Mesenteric fat pad (tissue), 1 donor: Measurements from ENCODE around the gene GUCY2C. TPM values are rescaled to one million over a fixed set of nuclear protein-coding genes. Genes with fewer than 3 reads are reported as not detected.
"Not testable (repeated sequence)": the region's sequence is repeated elsewhere in the genome, so short reads cannot be mapped to it uniquely, and the experiment has no call there.

Experiments
- DNase-seq: peaks from one replicate; pipeline ENCODE4 v3.0.0-alpha.2; 2020; ENCODE audit warnings: low spot score
- total RNA-seq: library from RNA; stranded (reverse); fragmentation: NEBNext Ultra II Directional; extraction: Animal tissue kit (Norgen Biotek cat#: 25700); gene quantifications from one replicate; pipeline ENCODE4 v1.2.1, GENCODE V29; 2021
- donor health status: DM: yes; HTN: yes; CAD: no.

GUCY2C gene
- total RNA-seq, 1 donor from 2014 or later, result not detected

DNA sequence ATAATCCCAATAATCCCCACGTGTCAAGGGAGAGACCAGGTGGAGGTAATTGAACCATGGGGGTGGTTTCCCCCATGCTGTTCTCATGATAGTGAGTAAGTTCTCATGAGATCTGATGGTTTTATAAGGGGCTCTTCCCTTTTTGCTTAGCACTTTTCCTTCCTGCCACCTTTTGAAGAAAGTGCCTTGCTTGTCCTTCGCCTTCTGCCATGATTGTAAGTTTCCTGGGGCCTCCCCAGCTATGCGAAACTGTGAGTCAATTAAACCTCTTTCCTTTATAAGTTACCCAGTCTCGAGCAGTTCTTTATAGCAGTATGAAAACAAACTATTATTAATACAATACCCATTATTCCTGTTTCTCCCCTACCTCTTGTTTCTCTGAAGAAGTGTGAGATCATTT is 14.2 kb downstream of the GUCY2C start:
- DNase-seq, result not testable (repeated sequence)

DNA sequence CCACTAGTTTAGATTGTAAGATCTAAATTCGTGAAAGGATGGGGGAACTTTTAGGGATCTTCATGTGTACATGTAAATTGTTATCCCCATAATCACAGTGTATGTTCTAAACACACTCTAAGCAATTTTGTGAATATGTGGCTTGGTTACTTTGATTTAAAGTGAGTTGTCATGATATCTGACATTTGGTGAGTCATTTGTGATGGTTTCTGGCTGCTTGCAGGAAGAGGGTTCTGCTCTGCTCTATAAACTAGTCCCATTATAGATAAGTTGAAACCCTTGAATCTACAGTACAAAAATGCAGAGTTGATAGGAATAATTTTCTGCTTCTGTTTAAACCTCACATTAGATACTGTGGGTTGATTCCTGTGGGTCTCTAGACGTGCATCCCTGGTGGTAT is 14.8 kb downstream of the GUCY2C start:
- no peak for DNase-seq

- DNase-seq, result no peak
These were observed 15.2 kb downstream of the GUCY2C start for GRCh38 chr12:14681190-14681589.

DNA sequence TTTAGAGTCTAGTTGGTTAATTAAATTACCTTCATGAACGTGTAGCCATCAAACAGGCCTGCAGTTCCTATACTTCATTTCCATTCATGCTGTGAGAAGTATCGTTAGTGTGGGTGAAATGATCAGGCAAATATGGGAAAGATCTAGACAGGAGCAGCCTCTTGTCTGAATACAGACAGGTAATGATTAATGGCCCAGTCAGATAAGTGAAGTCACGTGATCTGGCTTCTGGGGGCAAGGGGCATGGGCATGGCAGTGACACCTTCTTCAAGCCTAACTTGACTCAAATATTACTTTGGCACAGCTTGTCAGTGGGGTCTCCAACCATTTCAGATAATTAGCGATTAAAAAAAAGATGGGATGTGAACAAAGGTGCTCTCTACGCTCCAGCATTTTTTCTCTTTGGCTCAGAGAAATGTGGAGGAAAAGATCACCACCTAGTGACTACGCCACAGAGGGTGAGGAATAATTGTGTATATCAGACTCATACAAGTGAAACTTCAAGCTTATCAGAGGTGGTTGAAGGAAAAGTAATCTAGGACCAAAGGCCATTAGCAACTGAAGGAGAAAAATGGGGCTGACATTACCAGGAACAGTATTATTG is 17.8 kb downstream of the GUCY2C start:
- no peak for DNase-seq

DNA sequence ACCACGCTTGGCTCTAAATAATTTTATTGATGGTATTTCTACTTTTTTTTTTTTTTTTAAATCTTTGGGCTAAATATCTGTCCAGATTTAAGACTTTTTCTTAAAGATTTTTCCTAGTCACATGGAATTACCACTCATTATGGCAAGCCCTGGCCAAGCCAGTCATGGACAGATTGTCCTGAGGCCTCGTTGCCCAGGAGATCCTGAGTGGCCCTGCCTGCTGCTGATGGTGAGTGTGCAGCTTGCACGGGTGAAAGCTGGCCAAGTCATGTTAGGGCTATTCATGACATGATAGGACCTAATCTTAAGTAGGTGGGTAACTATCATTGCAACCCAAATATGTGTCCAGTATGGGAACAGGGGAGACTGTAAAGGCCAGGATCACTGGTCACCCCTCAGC is 27.8 kb downstream of the GUCY2C start:
- DNase-seq, result no peak

GRCh38 chr12:14665354-14666348 is 30.7 kb downstream of the GUCY2C start:
- DNase-seq, result no peak

DNA sequence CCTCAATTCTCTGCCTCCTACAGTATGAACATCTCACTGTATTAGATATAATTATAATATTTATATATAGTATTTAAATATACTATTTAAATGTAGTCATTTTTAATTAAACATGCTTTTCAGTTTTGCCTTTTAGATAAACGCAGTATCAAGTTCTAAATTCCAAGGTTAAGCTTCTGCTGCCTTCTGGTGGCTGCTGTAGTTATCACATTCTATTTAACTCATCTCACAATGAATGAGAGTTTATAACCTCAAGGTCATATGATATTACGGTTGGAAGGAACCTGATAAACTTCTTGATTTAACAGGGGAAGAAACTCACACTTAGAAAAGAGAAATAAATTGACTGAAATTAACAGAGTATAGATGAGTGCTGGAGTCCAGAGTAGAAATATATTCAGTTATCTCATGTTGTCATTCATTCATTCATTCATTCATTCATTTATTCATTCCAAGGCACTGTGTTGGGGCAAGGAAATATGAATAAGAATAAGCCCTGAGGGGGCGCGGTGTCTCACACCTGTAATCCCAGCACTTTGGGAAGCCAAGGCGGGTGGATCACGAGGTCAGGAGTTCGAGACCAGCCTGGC is 31.9 kb downstream of the GUCY2C start:
- DNase-seq, result no peak

DNA sequence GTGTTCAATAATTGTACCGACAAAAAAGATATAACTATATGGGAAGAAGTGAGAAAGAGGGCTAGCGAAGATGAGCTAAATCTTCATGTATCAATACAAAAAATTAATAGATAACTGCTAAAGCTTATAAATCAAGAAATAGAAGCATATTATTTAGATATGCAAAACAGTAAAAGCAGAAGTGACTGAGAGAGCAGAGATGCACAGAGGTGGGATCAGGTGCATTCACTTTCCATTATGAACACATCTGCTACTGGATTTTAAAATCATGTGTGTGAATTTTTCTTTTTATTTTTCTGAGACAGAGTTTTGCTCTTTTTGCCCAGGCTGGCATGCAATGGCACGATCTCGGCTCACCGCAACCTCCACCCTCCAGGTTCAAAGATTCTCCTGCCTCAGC is 33.4 kb downstream of the GUCY2C start:
- DNase-seq, result no peak

DNA sequence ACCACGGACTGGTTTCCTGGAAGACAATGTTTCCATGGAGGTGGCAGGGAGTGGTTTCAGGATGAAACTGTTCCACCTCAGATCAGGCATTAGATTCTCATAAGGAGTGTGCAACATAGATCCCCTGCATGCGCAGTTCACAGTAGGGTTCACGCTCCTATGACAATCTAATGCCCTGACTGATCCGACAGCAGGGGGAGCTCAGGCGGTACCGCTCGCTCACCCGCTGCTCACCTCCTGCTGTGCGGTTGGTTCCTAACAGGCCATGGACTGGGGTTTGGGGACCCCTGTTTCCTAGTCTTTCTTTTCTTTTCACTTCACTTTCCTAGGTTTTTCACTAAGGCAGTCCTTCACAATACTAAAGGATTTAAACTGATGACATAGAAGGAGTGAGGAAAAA is 39.6 kb downstream of the GUCY2C start:
- DNase-seq, result no peak

DNA sequence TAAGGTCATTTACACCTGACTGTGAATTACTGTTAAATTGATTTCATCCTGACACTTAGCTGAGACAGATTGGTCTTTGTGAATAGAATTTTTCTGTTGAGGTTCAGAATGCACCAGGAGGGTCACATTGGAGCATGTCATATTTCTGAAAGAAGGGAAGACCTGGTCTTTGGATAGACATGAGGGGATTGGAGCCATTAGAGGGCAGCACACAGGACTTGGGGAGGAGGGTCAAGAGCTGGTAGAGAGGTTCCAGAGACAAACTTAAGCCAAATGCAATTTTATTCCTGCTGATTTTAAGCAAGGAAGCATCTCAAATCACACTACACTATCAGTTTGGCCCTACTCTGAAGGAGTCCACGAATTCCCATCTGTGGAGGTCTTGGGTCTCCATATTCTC is 41.1 kb downstream of the GUCY2C start:
- no peak for DNase-seq

DNA sequence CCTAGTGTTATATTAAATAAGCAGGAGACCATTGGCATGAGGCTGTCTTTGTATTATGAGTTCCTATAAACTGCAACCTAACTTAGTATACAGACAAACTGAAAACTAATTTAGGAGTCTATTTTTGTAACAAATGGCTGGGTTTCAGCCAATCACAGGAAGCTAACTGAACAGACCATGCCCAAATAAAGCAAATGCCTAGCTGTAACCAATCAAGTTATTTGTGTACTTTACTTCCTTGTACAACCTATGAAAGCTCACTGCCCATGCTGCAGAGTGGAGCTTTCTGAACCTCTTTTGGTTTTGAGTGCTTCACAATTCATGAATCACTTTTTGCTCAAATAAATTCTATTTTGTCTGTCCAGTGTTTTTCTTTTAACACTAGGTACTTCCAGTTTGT is 41.6 kb downstream of the GUCY2C start:
- no peak for DNase-seq

- DNase-seq, result no peak
These were observed 42.0 kb downstream of the GUCY2C start for GRCh38 chr12:14654416-14654815.

DNA sequence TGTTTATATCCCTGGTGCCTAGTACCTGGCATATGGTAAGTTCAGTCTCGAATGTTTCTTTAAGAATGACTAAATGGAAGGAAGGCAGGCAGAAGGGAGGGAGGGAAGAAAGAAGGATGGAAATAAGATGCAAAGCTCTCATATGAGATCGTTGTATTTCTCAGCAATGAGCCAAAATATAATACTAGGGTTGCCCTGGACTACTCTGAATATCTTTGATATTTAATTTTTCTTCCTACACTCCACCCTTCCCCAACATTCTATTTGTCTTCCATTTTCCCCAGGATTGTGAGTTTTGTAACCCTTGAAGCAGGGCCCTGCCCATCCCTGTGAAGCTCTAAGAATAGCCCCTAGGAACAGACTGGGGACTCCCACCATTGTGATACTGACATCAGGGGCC is 43.9 kb downstream of the GUCY2C start:
- DNase-seq, result no peak

DNA sequence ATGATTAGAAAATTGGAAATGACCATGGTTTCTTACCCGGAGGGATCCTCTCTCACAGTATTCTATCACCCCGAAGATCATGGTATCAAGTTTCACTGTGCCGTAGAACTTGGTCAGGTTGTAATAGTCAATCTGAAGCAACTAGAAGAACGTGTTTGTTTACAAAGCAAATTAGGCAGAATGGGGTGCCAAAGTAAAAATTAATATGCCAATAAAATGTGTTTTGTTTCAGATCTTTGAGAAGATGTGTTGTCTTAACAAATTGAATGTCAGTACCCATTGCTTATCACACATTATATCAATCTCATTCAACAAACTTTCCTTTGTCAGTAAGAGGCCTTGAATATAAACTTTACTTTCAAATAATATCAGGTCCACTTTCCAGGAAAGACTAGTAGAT is 45.0 kb downstream of the GUCY2C start:
- no peak for DNase-seq

DNA sequence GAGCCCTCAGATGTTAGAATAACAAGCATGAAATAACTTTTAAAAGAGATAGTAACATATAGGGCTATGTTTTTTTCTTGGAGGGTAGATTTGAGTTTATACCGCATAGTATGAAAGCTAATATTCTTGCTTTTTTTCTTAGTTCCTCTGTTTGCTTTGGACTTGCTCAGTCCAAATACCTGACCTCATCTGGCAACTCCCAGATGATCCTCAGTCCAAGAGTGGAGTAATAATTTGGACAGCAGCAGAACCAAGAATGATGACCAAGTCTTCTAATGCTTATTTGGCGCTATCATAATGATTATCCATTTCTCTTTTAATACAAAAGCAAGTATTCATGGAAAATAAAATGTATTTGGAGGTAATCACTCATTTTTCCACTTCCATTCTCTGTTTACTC is 45.6 kb downstream of the GUCY2C start:
- no peak for DNase-seq

- no peak for DNase-seq
These were observed 49.2 kb downstream of the GUCY2C start for GRCh38 chr12:14647028-14647750.

GRCh38 chr12:14643251-14643650 is 53.1 kb downstream of the GUCY2C start:
- no peak for DNase-seq

DNA sequence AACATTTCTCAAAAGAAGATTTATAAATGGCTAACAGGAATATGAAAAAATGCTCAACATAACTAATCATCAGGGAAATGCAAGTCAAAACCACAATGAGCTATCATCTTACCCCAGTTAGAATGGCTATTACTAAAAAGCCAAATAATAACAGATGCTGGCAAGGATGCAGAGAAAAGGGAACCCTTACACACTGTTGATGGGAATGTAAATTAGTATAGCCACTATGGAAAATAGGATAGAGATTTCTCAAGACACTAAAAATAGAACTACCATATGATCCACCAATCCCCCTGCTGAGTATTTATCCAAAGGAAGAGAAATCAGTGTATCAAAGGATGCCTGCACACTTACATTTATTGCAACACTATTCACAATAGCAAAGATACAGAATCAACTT is 58.3 kb downstream of the GUCY2C start:
- no peak for DNase-seq

GRCh38 chr12:14635776-14636175 is 60.6 kb downstream of the GUCY2C start:
- no peak for DNase-seq

GRCh38 chr12:14630793-14631192 is 65.6 kb downstream of the GUCY2C start:
- DNase-seq, result no peak

GRCh38 chr12:14629832-14630710 is 66.3 kb downstream of the GUCY2C start:
- no peak for DNase-seq
